Measurements from ENCODE around the gene GRK6. TPM values are rescaled to one million over a fixed set of nuclear protein-coding genes. Genes with fewer than 3 reads are reported as not detected.

The GRK6 gene
- total RNA-seq, 4 donors from 2014 or later, result 29.1 to 44.7 (median 36.3) TPM

DNA sequence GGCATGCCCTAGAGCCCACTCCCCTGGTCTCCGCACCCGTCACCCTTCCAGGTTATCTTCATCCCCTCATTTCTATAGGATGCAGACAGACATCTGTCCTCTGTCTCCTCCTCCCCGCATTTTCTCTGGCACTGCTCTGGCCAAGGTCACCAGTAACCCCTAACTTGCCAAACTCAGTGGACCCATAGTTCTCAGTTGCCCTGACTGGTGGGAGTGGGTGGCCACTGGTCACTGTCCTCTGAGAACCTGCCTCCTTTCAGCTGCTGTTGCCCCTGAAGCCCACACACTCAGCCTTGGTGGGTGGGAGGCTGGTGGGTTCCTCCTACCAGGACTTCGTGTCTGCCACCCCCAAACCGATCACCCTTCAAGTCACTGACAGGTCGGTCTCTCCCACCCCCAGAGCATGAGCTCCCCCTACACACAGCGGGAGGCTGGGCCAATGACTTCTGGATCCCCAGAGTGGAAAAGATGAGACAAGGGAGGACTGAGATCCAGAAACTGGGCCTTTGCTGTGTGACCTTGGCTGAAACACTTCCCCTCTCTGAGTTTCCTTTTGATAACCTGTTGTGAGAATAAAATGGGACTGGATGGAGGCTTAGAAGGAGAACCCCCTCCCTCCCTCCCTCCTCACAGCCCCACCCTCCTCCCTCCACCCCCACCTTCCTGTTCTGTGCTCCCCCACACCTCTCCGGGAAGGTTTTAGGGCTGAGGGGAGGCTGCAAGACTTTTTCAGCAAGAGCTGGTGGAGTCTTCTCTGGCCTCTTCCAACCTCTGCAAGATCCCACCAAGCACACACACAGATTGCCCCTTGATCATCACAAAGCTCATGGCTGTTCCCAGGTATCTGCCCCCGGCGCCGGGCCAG lies 49.3 kb downstream of the GRK6 start:
- no peak for DNase-seq (ENCODE audit: extremely low spot score)
- Histone ChIP-seq H3K9me3 (no peaks in the 10 kb centered on the region), H3K4me3 (no peak overlapping the region), H3K36me3 (no peaks in the 10 kb centered on the region), H3K27ac (replicated peaks in 1 of 4) (peak overlapping the region; percentile 89 to 96 (median 94)), H3K27me3 (no peaks in the 10 kb centered on the region), H3K4me1 (peaks cover 59 to 98% (median 95%) of the 10 kb centered on the region in 4 donors)
- intact Hi-C loops (cut with DNase I), result no loop called here
- TF ChIP-seq, protein P1, sequence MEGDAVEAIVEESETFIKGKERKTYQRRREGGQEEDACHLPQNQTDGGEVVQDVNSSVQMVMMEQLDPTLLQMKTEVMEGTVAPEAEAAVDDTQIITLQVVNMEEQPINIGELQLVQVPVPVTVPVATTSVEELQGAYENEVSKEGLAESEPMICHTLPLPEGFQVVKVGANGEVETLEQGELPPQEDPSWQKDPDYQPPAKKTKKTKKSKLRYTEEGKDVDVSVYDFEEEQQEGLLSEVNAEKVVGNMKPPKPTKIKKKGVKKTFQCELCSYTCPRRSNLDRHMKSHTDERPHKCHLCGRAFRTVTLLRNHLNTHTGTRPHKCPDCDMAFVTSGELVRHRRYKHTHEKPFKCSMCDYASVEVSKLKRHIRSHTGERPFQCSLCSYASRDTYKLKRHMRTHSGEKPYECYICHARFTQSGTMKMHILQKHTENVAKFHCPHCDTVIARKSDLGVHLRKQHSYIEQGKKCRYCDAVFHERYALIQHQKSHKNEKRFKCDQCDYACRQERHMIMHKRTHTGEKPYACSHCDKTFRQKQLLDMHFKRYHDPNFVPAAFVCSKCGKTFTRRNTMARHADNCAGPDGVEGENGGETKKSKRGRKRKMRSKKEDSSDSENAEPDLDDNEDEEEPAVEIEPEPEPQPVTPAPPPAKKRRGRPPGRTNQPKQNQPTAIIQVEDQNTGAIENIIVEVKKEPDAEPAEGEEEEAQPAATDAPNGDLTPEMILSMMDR (IDR thresholded peaks at IDR 0.05), result no peak
- TF ChIP-seq POLR2A (IDR thresholded peaks at IDR 0.05; ENCODE audit: low read depth), result no peak
- peak; percentile 9 to 25 for TF ChIP-seq POLR2AphosphoS5 (IDR thresholded peaks at IDR 0.05)
- 51% methylated on average over 9 of the region's 11 CpGs for WGBS

DNA sequence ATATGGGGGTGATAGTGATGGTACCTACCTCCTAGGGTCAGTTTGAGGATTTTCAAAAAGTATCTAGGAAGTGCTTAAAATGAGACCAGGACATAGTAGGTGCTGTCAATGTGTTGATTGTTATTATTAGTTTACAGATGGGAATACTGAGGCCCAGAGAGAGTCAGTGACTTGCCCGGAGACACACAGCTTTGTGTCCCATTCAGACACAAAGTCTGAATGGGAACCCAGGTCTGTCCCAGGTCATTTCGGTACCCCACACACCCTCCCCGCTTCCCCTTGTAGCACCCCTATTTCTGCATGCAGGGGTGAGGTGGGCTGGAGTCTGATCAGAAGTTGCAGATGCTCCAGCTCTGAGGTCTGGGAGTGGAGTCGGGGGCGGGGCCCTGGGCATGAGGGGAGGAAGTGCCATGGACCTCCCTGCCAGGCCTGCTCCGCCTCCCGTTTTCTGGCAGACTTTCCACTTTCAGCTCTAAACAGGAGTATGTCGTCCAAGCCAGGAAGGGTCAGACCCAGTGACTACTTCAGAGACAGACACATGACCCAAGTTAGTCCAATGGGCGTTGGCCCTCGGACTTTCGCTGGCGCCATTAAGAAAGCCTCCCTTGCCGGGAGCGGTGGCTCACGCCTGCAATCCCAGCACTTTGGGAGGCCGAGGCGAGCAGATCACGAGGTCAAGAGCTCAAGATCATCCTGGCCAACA lies 50.2 kb downstream of the GRK6 start:
- H3K9me3 ChIP-seq, result no peaks in the 10 kb centered on the region
- peak overlapping the region; percentile 89 to 96 (median 94) for H3K27ac ChIP-seq (replicated peaks in 1 of 4)
- H3K36me3 ChIP-seq, result peaks cover under 1 to 9% (median 5%) of the 10 kb centered on the region in 4 donors
- WGBS, result 49% methylated on average over 18 of the region's 18 CpGs
- intact Hi-C loops (cut with DNase I), result no loop called here
- no peak overlapping the region for H3K4me3 ChIP-seq
- no peak for DNase-seq (ENCODE audit: extremely low spot score)
- no peaks in the 10 kb centered on the region for H3K27me3 ChIP-seq
- H3K4me1 ChIP-seq, result peaks cover 52 to 98% (median 95%) of the 10 kb centered on the region in 4 donors
- TF ChIP-seq, protein P1 (IDR thresholded peaks at IDR 0.05), result no peak
- no peak for TF ChIP-seq POLR2A (IDR thresholded peaks at IDR 0.05; ENCODE audit: low read depth)
- peak; percentile 83 to 89 for TF ChIP-seq POLR2AphosphoS5 (IDR thresholded peaks at IDR 0.05)
- TF ChIP-seq EP300 (IDR thresholded peaks at IDR 0.05), result no peak

DNA sequence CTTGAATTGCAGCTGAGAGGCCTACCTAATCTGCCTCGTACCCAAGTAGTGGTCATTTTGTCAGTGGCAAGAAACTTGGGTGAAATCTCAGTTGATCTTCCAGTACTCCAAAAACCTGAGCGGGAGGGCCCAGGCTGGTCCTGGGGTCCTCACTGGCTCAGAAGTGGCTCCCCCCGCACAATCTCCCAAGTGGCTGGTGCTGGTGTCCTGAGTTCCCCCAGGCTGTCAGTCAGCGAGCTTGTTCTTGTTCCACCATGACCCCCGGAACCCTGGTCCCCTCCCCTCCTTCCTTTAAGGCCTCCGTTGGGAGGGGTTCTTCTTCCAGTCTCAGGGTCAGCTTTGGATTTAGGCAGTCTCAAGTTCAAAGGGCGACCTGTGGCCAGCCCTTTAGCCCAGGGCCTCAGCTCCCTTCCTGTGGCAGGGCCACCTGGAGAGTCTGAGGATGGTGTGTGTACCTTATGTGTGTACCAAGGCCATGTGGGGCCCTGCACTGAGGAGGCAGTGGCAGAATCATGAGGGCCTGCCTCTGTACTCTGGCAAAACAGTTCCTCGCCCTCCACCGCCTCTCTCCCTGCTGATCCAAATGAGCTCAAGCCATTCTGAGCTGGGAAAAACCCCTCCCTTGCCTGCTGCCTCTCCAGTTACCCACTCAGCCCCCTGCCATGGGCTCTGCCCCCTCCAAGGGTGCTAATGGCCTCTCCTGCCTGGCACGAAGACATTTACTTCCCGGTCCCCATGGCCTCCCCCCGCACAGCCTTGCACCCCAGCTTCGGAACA lies 51.4 kb downstream of the GRK6 start:
- TF ChIP-seq EP300 (IDR thresholded peaks at IDR 0.05) (no peak), POLR2AphosphoS5 (IDR thresholded peaks at IDR 0.05) (peak in 1 of 2 donors; percentile 6)
- Histone ChIP-seq H3K9me3 (no peaks in the 10 kb centered on the region), H3K36me3 (peaks cover 5 to 19% (median 9%) of the 10 kb centered on the region in 4 donors), H3K27ac (replicated peaks in 1 of 4) (peak overlapping the region; percentile 89 to 96 (median 94)), H3K4me3 (no peak overlapping the region), H3K27me3 (no peaks in the 10 kb centered on the region), H3K4me1 (peaks cover 40 to 98% (median 94%) of the 10 kb centered on the region in 4 donors)
- WGBS, result 85% methylated on average over 13 of the region's 13 CpGs
- no peak for DNase-seq (ENCODE audit: extremely low spot score)
- intact Hi-C loops (cut with DNase I), result no loop called here

- Histone ChIP-seq H3K9me3 (no peaks in the 10 kb centered on the region), H3K27me3 (no peaks in the 10 kb centered on the region), H3K4me3 (no peak overlapping the region), H3K36me3 (peaks cover 14 to 30% (median 20%) of the 10 kb centered on the region in 4 donors), H3K4me1 (peaks cover 38 to 100% (median 99%) of the 10 kb centered on the region in 4 donors), H3K27ac (replicated peaks in 1 of 4) (peak overlapping the region; percentile 89 to 96 (median 94))
- intact Hi-C loops (cut with DNase I), result no loop called here
- no peak for TF ChIP-seq POLR2A (IDR thresholded peaks at IDR 0.05; ENCODE audit: low read depth)
- peak; percentile 19 to 71 for TF ChIP-seq POLR2AphosphoS5 (IDR thresholded peaks at IDR 0.05)
- DNase-seq (ENCODE audit: extremely low spot score), result peak; percentile 97
- 24% methylated on average over 17 of the region's 18 CpGs for WGBS
Observed at GRCh38 chr5:177478711-177479646, 52.5 kb downstream of the GRK6 start.

DNA sequence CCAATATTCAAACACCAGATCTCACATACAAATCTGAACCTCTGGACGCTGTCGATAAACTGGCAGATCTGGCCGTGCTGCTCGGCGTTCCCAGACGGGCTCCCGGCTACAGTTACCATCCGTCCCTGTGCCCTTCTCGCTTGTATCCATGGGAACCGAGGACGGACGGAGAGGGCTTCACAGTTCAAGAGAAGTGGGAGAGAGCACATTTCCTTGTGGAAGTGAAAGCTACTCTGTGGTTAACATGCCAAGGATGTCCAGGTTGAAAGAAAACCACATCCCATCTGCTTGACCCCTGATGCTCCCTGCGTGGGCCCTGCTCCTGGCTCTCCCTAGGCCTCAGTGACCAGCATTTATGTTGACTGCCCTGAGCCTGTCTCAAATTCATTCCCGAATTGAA lies 53.3 kb downstream of the GRK6 start:
- 25% methylated on average over 14 of the region's 14 CpGs for WGBS
- H3K27me3 ChIP-seq, result no peaks in the 10 kb centered on the region
- intact Hi-C loops (cut with DNase I), result no loop called here

More for the DNA sequence above, 53.3 kb downstream of the GRK6 start:
- H3K9me3 ChIP-seq, result no peaks in the 10 kb centered on the region
- no peak for TF ChIP-seq EP300 (IDR thresholded peaks at IDR 0.05)
- peak; percentile 11 to 51 for TF ChIP-seq POLR2AphosphoS5 (IDR thresholded peaks at IDR 0.05)
- no peak overlapping the region for H3K4me3 ChIP-seq
- peaks cover 18 to 31% (median 27%) of the 10 kb centered on the region in 4 donors for H3K36me3 ChIP-seq
- peaks cover 36 to 100% (median 99%) of the 10 kb centered on the region in 4 donors for H3K4me1 ChIP-seq
- no peak for DNase-seq (ENCODE audit: extremely low spot score)
- H3K27ac ChIP-seq (replicated peaks in 1 of 4), result peak overlapping the region; percentile 89 to 96 (median 94)
